Neural crest cell (in vitro differentiated cells): ENCODE measurements around the gene GPR75. TPM values are rescaled to one million over a fixed set of nuclear protein-coding genes. Genes with fewer than 3 reads are reported as not detected.
"Not testable (repeated sequence)": the region's sequence is repeated elsewhere in the genome, so short reads cannot be mapped to it uniquely, and the experiment has no call there.

Experiments used
- DNase-seq: peaks from one replicate; pipeline ENCODE4 v3.0.0; 2021; ENCODE audit warnings: low read depth, mixed read lengths, low spot score
- H3K27ac Mint-ChIP-seq: one replicate; pipeline ENCODE4 v1.8.0; 2021; ENCODE audit warnings: mild to moderate bottlenecking, mixed read lengths; ENCODE audit not compliant: unreplicated experiment
- H3K27me3 Mint-ChIP-seq: 2 replicates; pipeline ENCODE4 v1.8.0; 2021; ENCODE audit warnings: low read depth, mild to moderate bottlenecking, mixed read lengths
- H3K36me3 Mint-ChIP-seq: 2 replicates; pipeline ENCODE4 v1.8.0; 2021; ENCODE audit warnings: low read depth, mild to moderate bottlenecking, mixed read lengths
- H3K4me1 Mint-ChIP-seq: 2 replicates; pipeline ENCODE4 v1.8.0; 2021; ENCODE audit warnings: mixed read lengths
- H3K4me3 Mint-ChIP-seq: one replicate; pipeline ENCODE4 v1.8.0; 2021; ENCODE audit warnings: mild to moderate bottlenecking, mixed read lengths
- H3K9me3 Mint-ChIP-seq: 2 replicates; pipeline ENCODE4 v1.8.0; 2021; ENCODE audit warnings: mixed read lengths
- total RNA-seq: library from RNA; stranded (reverse); gene quantifications from 2 replicates; pipeline ENCODE4 v1.2.1, GENCODE V29; 2021
- TF ChIP-seq, protein P1 (sequence below): fragments of 200-600 bp; sonication (generic); conservative IDR thresholded peaks from 2 replicates; pipeline ENCODE4 v1.5.0; 2021; ENCODE audit warnings: antibody characterized with exemption, mild to moderate bottlenecking

GPR75 gene
- total RNA-seq, 1 donor from 2014 or later, result 4.7 TPM

DNA sequence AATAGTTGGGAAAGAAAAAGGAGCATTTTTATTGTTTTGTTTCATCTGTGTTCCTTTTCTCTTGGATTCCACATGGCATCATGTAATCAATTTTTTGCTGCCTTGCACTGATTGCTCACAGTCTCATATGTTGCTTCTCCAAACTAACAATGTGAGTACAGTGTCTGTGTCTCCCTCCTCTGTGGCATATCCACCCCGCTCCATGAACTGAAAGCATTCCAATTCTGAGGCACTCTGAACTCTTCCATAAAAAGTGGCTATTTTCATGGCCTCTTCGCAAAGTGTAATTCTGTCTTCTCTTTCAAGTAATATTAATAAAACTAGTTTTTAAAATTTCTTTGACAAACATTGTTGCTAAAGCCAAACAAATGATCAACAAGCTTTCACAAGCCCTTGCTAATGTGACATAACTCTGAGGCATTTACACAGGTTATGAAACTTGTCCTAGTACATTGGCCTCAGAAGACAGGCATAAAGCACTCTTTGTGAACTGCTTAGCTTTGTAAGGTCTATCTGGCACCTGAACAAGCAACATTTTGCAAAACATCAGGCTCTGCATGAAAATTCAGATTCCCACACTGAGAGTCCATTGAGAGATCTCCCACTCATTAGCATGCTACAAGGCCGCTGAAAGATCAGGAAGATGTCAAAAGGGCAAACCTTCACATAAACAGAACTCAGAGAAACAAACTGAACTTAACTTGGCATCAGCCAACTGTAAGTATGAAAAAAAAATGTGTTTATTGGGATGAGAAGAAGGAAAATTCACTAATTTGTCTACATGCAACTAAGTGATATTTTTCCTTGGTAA is 33.0 kb downstream of the GPR75 start:
- Mint-ChIP-seq H3K4me1 (peaks cover 24% of the 10 kb centered on the region), H3K36me3 (no peaks in the 10 kb centered on the region), H3K9me3 (no peaks in the 10 kb centered on the region), H3K4me3 (no peak overlapping the region), H3K27ac (no peak overlapping the region), H3K27me3 (no peaks in the 10 kb centered on the region)
- TF ChIP-seq, protein P1, sequence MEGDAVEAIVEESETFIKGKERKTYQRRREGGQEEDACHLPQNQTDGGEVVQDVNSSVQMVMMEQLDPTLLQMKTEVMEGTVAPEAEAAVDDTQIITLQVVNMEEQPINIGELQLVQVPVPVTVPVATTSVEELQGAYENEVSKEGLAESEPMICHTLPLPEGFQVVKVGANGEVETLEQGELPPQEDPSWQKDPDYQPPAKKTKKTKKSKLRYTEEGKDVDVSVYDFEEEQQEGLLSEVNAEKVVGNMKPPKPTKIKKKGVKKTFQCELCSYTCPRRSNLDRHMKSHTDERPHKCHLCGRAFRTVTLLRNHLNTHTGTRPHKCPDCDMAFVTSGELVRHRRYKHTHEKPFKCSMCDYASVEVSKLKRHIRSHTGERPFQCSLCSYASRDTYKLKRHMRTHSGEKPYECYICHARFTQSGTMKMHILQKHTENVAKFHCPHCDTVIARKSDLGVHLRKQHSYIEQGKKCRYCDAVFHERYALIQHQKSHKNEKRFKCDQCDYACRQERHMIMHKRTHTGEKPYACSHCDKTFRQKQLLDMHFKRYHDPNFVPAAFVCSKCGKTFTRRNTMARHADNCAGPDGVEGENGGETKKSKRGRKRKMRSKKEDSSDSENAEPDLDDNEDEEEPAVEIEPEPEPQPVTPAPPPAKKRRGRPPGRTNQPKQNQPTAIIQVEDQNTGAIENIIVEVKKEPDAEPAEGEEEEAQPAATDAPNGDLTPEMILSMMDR, result no peak
- DNase-seq, result no peak

DNA sequence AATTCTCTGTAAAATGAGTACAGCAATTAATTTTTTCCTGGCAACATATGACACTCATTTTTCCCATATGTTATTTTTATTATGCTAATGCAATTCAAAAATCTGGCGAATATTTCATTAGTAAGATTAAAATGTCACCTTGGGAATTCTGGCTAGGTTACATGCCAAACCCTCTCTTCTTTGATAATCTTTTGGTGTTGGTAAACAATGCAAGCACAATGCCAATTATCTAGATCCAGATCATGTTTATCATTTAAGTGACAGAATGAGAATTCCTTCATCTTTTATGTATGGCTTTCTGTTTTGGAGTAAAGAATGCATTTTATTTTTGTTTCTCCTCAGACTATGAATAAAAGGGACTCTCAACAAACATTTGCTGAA is 33.7 kb downstream of the GPR75 start:
- Mint-ChIP-seq H3K4me1 (peaks cover 24% of the 10 kb centered on the region), H3K36me3 (no peaks in the 10 kb centered on the region), H3K27me3 (no peaks in the 10 kb centered on the region), H3K4me3 (no peak overlapping the region), H3K9me3 (no peaks in the 10 kb centered on the region), H3K27ac (no peak overlapping the region)
- no peak for DNase-seq
- TF ChIP-seq, protein P1, result no peak

- peaks cover 32% of the 10 kb centered on the region for H3K4me1 Mint-ChIP-seq
- H3K9me3 Mint-ChIP-seq, DNase-seq, H3K36me3 Mint-ChIP-seq, H3K27ac Mint-ChIP-seq, H3K4me3 Mint-ChIP-seq, H3K27me3 Mint-ChIP-seq: not testable (repeated sequence)
- TF ChIP-seq, protein P1, result peak; percentile 39
Measured at GRCh38 chr2:53823639-53824038, 36.1 kb downstream of the GPR75 start.

DNA sequence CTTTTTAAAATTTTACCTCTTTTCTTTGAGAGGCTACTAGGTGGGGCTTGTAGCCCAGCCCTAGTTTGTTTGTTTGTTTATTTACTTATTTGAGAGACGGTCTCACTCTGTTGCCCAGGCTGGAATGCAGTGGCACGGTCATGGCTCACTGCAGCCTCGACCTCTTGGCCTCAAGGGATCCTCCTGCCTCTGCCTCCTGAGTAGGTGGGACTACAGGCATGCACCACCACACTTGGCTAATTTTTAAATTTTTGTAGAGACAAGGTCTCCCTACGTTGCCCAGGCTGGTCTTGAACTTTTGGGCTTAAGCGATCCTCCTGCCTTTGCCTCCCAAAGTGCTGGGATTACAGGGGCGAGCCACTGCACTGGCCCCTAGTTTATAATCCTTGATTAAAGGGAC is 38.0 kb downstream of the GPR75 start:
- H3K27me3 Mint-ChIP-seq, result no peaks in the 10 kb centered on the region
- no peak overlapping the region for H3K27ac Mint-ChIP-seq
- no peak for DNase-seq
- no peaks in the 10 kb centered on the region for H3K9me3 Mint-ChIP-seq
- TF ChIP-seq, protein P1, result no peak
- H3K36me3 Mint-ChIP-seq, result peaks cover 3% of the 10 kb centered on the region
- H3K4me1 Mint-ChIP-seq, result peaks cover 23% of the 10 kb centered on the region
- no peak overlapping the region for H3K4me3 Mint-ChIP-seq

- Mint-ChIP-seq H3K27me3 (no peaks in the 10 kb centered on the region), H3K9me3 (no peaks in the 10 kb centered on the region), H3K36me3 (peaks cover 6% of the 10 kb centered on the region), H3K4me1 (peaks cover 12% of the 10 kb centered on the region), H3K27ac (no peak overlapping the region), H3K4me3 (no peak overlapping the region)
- no peak for DNase-seq
- TF ChIP-seq, protein P1, result no peak
Measured at GRCh38 chr2:53820711-53821110, 39.1 kb downstream of the GPR75 start.
